ENCODE measurements around the gene NAALADL2. TPM values are rescaled to one million over a fixed set of nuclear protein-coding genes. Genes with fewer than 3 reads are reported as not detected.
"Not testable (repeated sequence)": the region's sequence is repeated elsewhere in the genome, so short reads cannot be mapped to it uniquely, and the experiment has no call there.

The NAALADL2 gene
- total RNA-seq, 1 experiment from 2014 or later, result 4.8 TPM

DNA sequence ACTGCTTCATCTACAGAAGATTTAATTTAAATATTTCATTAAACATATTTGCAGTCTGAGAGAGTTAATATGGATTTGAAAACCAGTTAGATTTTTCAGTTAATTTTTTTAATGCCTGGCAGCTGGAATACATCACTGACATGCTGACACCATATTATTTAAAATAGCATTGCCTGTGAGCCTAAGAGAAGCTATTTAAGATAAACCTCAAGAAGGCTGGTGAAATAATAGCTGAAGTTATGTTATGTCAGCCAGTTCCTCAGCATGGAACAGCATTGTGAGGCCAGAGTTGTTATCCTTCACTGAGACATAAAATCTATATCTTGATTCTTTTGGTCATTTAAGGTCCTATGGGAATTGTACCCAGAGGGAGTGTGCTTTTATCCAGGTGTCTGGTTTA lies 705.2 kb downstream of the NAALADL2 start:
- DNase-seq (ENCODE audit: low read depth), result no peak

DNA sequence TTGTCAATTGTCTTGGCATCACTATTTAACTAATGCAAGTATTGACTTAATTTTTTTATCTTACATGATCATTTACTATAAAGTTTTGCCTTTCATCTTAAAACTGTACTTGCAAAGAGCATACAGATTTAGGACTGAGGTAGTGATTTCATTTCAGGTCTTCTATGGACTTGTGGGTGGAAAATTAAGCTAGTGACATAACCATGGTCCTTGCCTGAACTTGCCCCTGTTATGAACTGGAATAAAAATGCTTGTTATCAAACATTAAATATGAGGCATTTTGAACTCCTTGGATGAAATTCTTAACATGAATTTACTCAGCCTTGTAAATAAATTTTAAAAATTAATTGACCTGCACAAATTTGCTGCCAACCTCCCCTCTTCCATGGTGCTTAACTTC lies 712.0 kb downstream of the NAALADL2 start:
- no peak for DNase-seq (ENCODE audit: low read depth)

DNA sequence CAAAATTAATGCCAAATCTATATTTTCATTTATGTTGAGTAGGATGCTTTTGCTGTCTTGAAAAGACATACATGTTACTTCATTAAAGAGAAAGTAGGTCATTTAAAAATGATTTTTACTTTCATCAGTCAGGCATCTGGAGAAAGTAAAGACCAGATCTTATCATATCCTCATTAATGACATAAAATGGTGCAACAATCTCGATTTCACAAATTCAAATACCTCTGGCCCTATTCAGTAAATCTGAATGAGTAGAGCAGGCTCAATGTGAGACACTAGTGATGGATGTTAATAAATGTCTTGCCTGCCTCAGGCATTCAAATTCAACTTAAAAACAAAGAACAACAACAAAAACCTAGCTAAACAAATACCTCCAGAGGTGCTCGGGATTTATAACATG lies 714.1 kb downstream of the NAALADL2 start:
- no peak for DNase-seq (ENCODE audit: low read depth)

DNA sequence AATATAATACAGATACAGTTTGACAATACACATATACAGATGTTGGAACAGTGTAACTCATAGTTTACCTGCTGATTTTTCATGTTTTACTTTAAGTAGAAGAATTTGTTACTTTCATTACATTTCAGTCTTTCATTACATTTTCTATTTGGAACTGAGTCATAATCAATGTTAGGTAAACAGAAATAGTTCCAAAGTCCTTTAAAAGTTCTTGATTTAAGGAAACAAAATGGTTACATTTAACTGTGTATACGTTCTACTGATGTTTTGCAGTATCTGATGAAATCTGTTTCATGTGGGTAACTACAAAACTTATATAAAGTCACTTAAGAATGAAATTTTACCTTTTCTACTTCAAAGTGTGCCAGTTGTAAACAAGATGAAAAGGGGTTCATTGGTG lies 721.2 kb downstream of the NAALADL2 start:
- no peak for DNase-seq (ENCODE audit: low read depth)

DNA sequence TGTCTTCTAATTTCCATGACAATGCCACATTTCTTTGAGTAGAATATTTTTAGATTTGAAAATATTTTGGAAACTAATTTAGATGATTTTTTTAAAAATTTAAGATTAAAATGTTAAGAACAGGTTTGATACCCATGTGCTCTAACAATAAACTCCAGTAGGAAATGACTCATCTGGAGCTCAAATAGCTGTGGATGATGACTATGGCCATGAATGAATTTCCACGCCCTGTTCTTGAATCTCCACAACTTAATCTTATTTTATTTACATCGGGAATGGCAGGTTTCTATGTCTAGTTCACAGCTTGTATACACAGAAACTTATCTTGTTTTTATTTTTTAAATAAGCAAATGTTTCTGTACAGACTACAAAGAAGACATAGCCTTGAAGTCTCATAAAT lies 726.8 kb downstream of the NAALADL2 start:
- peak; percentile 78 for DNase-seq (ENCODE audit: low read depth)

DNA sequence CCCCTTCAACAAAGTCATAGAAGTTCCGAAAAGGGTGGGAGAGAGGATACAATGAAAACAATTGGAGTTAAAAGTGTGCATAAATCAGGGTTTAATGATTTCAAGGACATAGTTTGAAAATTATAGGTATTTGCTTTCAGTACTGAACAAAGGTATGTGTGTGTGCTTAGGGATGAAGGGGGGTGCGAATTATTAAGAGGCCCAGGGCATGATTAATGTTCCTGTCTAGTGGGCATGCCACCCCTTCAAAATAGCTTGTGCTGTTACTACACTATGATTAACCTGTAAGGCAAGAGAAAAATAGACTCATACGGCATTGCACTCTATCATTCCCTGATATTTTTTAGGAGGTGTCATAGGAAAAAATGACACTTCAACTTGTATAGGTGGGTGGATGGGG lies 731.6 kb downstream of the NAALADL2 start:
- no peak for DNase-seq (ENCODE audit: low read depth)

DNA sequence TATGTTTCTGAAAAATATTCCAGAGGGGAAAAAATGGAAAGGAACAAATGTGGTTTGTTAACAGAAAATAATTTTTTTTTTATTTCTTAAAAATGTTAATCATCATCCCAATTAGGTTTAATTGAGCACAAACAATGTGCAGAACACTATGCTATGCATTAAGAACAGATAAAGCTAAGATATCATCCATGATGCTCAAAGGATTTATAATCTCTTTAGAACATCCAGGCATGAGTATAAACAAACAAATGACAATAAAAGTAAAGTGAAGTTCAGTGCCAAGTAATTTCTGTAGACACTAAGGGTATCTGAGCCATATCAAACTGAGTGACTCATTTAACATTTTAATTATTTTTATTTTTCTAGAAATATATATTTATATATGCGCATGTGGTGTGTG lies 732.2 kb downstream of the NAALADL2 start:
- DNase-seq (ENCODE audit: low read depth), result no peak

DNA sequence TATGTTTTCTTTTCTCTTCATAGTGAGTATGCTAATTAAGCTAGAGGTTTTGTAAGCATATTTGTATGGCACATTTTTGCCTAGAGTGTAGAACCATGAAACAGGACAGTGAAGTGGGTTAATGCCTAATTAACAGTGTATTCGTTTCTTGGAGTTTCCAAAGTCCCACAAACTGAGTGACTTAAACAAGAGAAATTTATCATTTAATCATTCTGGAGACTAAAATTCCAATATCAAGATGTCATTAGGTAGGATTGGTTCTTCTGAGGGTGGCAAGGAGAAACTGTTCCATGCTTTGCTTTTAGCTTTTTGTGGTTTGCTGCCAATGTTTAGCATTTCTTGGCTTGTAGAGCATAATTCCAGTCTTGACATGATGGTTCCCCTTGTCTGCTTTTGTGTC lies 734.2 kb downstream of the NAALADL2 start:
- no peak for DNase-seq (ENCODE audit: low read depth)

DNA sequence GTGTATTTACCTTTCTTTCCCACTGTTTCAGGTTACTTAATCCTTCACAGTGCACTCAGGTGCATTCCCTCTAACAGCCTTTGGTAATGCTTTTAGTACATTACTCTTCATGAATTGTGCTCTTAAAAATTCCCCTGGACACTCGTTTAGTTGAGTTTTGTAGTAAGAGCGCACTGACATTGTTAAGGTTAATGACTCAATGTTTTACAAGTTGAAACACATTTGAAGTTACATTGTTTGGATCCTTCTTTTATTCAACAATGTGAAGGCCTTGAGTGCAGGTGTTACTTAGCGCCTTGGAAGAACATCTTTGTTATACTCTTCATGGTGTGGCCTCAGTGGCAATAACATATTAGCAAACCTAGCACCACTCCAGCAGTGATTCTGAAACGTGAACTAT lies 739.6 kb downstream of the NAALADL2 start:
- DNase-seq (ENCODE audit: low read depth), result no peak

DNA sequence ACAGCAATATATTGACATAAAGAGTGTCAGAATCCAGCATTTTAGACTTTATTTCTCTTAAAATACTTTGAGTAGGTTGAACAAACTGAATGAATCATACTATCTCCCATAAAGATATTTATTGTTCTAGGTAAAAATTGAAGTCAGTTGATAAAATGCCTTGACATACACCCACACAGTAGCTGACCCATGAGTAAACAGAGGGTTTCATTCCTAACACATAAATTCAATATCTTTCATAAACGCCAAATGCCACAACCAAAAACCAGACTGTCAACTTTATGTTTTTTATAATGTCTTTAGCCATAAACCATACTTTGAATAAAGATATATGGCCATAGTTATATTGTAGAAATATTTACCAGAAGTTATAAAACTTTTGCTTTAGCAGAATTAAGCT lies 742.4 kb downstream of the NAALADL2 start:
- DNase-seq (ENCODE audit: low read depth), result no peak

DNA sequence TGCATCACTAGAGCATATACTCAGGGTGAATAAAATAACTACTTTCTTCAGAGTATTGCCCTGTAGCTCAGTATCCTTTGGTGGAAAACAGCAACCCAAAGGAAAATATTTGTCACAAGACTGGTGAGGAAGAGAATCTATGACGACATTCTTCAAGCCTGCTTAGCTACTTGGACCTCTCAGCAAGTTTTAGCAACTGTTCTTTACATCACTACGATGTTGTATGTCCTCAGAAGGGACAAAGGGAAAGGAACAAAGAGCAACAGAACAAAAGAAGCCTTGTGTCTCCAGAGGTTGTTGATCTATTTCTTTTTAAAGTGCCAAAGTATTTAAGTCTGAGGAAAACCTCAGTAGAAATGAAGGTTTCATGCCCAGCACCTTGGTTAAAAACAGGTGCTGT lies 746.7 kb downstream of the NAALADL2 start:
- DNase-seq (ENCODE audit: low read depth), result no peak

DNA sequence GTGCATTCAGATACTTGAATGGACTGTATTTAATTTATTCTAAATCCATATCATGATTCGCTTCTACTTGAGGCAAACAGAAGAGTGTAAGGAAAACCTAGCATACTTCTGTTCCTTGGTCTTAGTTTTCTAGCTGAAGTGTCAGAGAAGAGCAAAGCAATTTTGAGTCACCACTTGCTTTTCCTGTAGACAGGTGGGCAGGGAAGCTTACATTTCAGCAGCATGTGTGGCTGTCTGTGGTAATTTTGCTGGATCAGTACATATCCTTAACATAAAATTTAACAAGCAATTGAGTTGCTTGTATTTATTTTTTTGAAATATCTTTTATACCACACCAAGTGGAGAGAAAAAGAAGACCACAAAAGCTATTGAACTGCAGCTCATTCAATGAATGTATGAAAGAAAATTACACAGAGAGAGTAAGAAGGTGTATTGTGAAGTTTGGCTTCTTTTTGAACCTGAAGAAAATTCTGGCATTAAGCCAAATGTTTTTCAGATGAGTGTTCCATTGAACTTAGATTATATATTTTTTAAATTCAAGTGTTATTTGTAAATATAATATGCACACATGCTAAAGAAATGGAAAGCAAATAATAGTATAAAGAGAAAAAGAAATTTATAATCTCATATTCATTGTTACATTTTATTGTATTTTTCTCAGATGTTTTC lies 747.6 kb downstream of the NAALADL2 start:
- DNase-seq (ENCODE audit: low read depth), result peak; percentile 26

DNA sequence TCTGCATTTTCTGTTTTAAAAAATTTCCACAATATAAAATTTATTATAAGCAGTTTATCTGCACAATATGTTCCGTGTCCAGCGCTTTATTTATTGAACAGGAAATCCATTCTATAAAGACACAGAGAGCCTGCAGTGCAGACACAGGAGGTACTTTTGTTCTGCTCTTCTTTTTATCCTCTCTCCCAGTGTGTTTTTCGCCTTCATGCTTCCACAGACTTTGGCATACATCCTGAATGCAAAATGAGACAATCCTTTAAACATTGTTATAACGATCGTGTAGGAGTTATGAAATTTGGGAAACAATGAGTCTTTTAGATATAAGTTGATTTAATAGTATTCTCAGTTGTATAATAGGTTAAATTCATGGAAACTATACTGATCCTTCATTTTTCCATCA lies 749.2 kb downstream of the NAALADL2 start:
- DNase-seq (ENCODE audit: low read depth), result no peak

DNA sequence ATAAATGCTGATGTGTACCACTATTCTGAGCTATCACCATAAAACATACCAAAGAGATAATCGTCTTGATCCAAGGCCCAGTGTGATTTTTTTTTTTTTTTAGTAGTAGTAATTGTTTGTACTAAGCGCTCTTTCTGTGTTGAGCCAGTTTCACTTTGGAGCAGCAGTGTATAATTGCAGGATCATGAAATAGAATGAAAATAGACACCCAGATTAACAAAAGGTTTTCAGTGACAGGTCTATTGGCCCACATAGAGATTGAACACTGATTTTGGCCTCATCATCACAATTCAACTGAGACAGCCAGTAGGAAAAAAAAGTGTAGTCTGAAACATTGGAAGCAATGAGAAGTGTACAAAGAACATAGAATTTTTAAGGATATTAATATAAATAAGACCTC lies 749.8 kb downstream of the NAALADL2 start:
- no peak for DNase-seq (ENCODE audit: low read depth)

DNA sequence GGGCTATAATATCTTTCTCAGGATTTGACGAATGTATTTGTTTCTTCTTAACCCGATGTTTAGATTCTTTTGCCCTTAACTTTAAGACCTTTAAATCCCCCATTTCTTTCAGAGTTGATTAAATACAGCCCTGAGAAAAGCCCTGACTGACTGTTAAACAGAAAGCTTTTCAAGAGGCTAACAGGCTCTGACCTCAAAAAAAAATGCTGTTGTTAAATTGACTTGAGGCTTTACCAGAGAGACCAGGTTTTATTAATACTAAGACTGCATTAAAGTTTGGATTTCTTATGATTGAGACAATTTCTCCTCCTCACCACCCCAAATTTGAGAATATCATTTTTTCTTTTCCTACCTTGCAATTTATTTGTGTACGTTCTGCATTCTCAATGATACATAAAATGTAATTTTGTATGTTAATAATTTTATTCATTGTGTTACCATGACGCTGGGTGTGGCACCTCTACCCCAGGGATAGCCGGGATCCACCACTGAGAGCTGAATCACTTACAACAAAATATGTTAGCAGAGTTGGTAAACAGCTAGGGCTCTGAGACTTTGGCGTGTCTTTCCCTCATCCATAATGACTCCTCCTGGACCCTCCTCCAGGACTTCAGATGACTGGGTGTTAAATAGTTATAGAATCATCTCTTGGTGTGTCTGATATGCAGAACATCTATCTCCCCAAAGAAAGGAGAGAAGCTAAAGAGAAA lies 753.5 kb downstream of the NAALADL2 start:
- DNase-seq (ENCODE audit: low read depth), result no peak

DNA sequence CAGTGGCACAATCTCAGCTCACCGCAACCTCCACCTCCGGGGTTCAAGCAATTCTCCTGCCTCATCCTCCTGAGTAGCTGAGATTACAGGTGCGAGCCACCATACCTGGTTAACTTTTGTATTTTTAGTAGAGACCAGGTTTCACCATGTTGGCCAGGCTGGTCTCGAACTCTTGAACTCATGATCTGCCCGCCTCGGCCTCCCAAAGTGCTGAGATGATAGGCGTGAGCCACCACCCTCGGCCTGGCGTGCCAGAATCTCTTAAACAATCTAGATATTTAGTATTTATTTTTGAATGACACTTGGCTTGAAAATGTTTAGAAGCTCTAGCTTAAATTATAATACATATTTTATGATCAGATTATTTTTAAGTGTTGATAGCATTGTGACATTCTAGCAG lies 755.0 kb downstream of the NAALADL2 start:
- not testable (repeated sequence) for DNase-seq (ENCODE audit: low read depth)

DNA sequence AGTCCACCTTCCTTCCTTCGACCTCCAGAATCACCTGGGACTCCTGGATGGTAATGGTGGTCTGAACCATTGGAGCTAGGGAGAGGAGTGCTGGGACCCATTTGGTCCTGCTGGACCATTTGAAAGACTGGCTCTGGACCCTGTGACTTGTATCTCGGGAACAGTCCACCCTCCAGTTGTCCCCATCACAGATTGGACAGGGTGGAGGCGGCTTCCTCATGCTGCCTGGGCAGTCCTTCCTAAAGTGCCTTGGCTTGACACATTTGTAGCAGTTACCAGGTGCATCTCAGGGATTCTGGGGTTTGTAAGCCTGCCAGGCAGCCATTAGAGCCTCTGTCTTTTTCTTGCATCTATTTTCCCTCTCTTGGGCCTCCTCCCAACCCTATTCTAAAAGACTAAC lies 758.1 kb downstream of the NAALADL2 start:
- no peak for DNase-seq (ENCODE audit: low read depth)

DNA sequence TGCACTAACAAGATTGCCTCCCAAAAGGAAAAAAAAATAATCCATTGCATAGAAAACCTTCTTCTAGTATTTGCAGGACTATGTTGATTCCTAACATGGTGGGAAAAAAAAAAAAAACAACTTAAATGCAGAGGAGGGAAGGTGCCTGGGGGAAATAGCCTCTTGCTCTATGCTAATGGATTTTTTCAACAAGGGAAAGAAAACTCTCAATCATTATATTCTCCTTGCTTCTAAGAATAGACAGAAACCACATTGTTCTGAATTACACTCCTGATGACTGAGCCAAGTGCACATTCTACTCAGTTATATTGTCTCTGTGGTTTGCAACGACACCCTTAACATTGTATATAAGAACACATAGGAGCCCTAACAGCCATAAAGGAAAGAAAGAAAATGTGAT lies 760.2 kb downstream of the NAALADL2 start:
- no peak for DNase-seq (ENCODE audit: low read depth)

DNA sequence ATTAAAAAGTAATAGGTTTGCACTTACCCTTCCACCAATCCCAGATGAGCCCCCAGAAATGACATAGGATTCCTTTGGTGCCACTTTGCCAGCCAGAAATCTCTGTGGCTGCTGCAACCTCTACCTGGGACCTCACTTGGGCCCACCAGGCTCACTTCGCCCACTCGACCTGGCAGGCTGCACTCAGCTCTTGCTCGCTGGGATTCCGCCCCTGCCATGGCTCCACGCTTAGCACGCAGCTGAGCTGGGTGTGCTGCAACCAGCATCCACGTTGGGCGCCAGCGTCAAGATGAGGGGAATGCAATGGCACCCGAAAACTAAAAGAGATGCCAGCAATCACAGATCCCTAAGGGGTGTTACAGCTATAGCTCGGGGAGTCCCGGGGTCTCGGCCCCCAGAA lies 761.0 kb downstream of the NAALADL2 start:
- no peak for DNase-seq (ENCODE audit: low read depth)

DNA sequence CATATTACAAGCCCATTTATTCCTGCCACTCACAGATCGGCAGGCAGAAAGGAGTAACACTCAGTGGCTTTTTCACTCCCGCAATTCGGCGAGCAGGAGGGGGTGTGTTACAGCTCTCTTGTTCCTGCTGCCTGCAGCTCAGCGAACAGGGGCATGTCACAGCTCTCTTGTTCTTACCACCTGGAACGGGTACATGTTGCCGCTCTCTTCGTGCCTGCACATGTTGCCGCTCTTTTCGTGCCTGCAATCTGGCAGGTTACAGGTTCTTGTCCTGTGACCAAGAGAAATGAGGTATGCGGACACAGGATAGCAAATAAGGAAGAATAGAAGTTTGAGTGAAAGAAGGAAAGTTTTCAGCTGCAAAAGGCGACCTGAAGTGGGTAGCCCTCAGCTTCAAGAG lies 761.4 kb downstream of the NAALADL2 start:
- DNase-seq (ENCODE audit: low read depth), result no peak

DNA sequence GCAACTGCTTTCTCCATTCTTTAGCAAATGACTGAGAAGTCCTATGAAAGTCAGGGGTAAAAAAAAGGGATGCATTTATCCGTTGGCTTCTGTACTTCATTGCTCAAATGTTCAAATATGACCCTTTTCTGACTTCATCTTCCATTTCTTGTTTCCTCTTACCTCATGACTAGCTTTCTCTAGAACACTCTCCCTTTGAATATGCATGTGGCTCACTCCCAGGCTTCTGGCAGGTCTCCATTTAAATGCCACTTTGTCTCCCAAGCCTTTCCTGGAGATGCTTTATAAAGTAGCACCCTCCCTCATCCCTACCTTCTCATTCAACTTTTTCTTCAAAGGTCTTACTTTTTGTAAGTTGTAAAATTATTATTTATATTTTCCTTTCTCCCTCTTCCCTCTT lies 781.8 kb downstream of the NAALADL2 start:
- no peak for DNase-seq (ENCODE audit: low read depth)

DNA sequence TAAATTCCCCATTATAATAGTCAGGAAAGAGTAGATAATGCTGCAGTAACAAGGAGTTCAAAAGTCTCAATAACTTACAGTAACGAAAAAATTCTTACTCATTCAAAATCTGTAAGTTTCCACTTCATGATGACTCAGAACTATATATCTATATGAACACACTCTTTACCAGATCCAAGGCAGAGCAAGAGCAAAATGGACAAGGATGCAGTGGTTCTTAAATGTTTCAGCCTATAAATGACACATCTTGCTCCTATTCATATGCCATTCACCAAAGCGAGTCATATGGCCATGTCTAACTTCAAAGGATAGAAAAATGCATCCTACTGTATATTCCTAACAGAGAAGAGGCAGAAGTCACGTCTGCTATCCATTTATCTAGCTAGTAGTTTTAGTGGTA lies 787.7 kb downstream of the NAALADL2 start:
- no peak for DNase-seq (ENCODE audit: low read depth)

DNA sequence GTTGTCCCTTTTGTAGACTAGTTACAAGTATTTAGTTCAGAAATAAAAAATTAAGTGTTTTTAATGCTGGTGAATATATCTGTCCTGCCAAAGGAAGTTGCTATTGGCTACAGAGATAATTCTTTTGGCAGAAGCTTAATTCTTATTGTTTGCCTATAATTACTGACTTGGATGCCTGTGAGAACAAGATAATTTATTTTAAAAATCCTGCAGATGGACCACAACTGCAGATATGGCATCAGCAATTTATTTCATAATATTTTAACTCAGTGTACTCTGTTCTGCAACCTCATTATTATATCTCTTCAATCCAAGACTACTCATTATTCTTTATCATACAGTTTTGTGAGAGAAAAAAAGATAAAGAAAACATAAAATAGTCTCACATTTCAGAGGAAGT lies 789.8 kb downstream of the NAALADL2 start:
- no peak for DNase-seq (ENCODE audit: low read depth)

DNA sequence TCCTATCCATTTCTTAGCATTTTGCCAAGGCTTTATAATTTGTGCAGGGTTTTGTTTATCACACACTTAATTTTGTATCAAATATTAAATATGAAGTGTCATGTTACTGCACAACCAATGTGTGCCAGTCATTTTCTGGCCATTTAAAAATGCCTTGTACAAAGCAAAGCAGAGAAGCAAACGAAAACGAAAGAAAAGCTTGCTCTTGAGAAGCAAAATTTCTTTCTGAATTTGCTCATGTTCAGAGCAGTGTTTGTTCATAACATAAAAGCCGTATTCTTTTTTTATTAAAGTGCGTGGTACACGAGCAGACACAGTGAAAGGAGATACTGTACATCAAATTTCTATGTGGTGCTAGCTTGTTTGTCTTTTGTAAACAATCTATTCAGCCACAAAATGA lies 792.6 kb downstream of the NAALADL2 start:
- DNase-seq (ENCODE audit: low read depth), result no peak

All from LHCN-M2 (cell line).